Neuronal stem cell (in vitro differentiated cells): ENCODE measurements around the gene MYBPC2.

Experiments
- DNase-seq: peaks from one replicate; pipeline ENCODE4 v3.0.0-alpha.2; 2013; ENCODE audit warnings: low spot score
- H2AFZ ChIP-seq: one replicate; pipeline ENCODE4 v1.6.1; 2013; ENCODE audit warnings: mild to moderate bottlenecking, low read length, inconsistent platforms
- H2AK5ac ChIP-seq: 2 replicates; pipeline ENCODE4 v1.6.1; 2013; ENCODE audit warnings: low read depth, mild to moderate bottlenecking, inconsistent platforms, low read length, moderate library complexity, mixed read lengths
- H2BK120ac ChIP-seq: 2 replicates; pipeline ENCODE4 v1.6.1; 2013; ENCODE audit warnings: low read depth, mild to moderate bottlenecking, inconsistent platforms, low read length, moderate library complexity, mixed read lengths
- H2BK12ac ChIP-seq: one replicate; pipeline ENCODE4 v1.6.1; 2013; ENCODE audit warnings: low read length, inconsistent platforms
- H2BK15ac ChIP-seq: 2 replicates; pipeline ENCODE4 v1.6.1; 2013; ENCODE audit warnings: mild to moderate bottlenecking, low read length, inconsistent platforms, mixed read lengths
- H2BK5ac ChIP-seq: one replicate; pipeline ENCODE4 v1.6.1; 2013; ENCODE audit warnings: inconsistent platforms, mild to moderate bottlenecking, low read length, moderate library complexity
- H3K14ac ChIP-seq: one replicate; pipeline ENCODE4 v1.6.1; 2013; ENCODE audit warnings: low read length, inconsistent platforms
- H3K18ac ChIP-seq: 2 replicates; pipeline ENCODE4 v1.6.1; 2013; ENCODE audit warnings: low read length, inconsistent platforms
- H3K23ac ChIP-seq: 2 replicates; pipeline ENCODE4 v1.6.1; 2013; ENCODE audit warnings: low read depth, mild to moderate bottlenecking, mixed read lengths, low read length, inconsistent platforms; ENCODE audit not compliant: poor library complexity
- H3K27ac ChIP-seq: replicated peaks from 3 replicates; pipeline ENCODE4 v1.5.1; 2013; ENCODE audit warnings: low read length, inconsistent platforms
- H3K27me3 ChIP-seq, 3 experiments: 2 replicates each; pipeline ENCODE4 v1.6.1; 2013; ENCODE audit warnings: low read length in 3 of 3, mild to moderate bottlenecking in 2 of 3, inconsistent platforms in 1 of 3, low read depth in 1 of 3, mixed read lengths in 1 of 3, moderate library complexity in 1 of 3; ENCODE audit not compliant: control insufficient read depth in 3 of 3, insufficient read depth in 3 of 3
- H3K36me3 ChIP-seq, 2 donors: replicated peaks in 1 of 2; 2 replicates each; pipeline ENCODE4 v1.6.1; 2013; ENCODE audit warnings: low read length in 2 of 2; ENCODE audit not compliant: control insufficient read depth in 2 of 2, insufficient read depth in 2 of 2
- H3K4ac ChIP-seq: 2 replicates; pipeline ENCODE4 v1.6.1; 2013; ENCODE audit warnings: inconsistent platforms, mild to moderate bottlenecking, low read length, moderate library complexity
- H3K4me1 ChIP-seq, 2 donors: 1 replicate in 1 of 2; 2 replicates in 1 of 2; pipeline ENCODE4 v1.6.1; 2013; ENCODE audit warnings: low read length in 2 of 2, low read depth in 1 of 2; ENCODE audit not compliant: control insufficient read depth in 2 of 2, insufficient read depth in 1 of 2
- H3K4me2 ChIP-seq: one replicate; pipeline ENCODE4 v1.6.1; 2013; ENCODE audit warnings: mild to moderate bottlenecking, low read length, inconsistent platforms; ENCODE audit not compliant: insufficient read depth, poor library complexity, severe bottlenecking
- H3K4me3 ChIP-seq, 2 donors: 2 replicates each; pipeline ENCODE4 v1.5.1; 2013; ENCODE audit warnings: low read length in 2 of 2, mild to moderate bottlenecking in 2 of 2, inconsistent platforms in 1 of 2, moderate library complexity in 1 of 2
- H3K79me1 ChIP-seq: one replicate; pipeline ENCODE4 v1.6.1; 2013; ENCODE audit warnings: low read depth, mild to moderate bottlenecking, inconsistent platforms, low read length, moderate library complexity
- H3K9ac ChIP-seq: one replicate; pipeline ENCODE4 v1.6.1; 2013; ENCODE audit warnings: mild to moderate bottlenecking, low read depth, low read length, inconsistent platforms; ENCODE audit not compliant: poor library complexity
- H3K9me3 ChIP-seq, 2 donors: replicated peaks in 1 of 2; 2 replicates each; pipeline versions ENCODE3 to v1.6.1; 2013; ENCODE audit warnings: low read length in 2 of 2, mild to moderate bottlenecking in 2 of 2, inconsistent platforms in 1 of 2, low read depth in 1 of 2, mixed read lengths in 1 of 2, moderate library complexity in 1 of 2; ENCODE audit not compliant: control insufficient read depth in 2 of 2, insufficient read depth in 1 of 2
- H4K8ac ChIP-seq: one replicate; pipeline ENCODE4 v1.6.1; 2013; ENCODE audit warnings: low read depth, mild to moderate bottlenecking, inconsistent platforms, low read length, moderate library complexity
- H4K91ac ChIP-seq: one replicate; pipeline ENCODE4 v1.6.1; 2013; ENCODE audit warnings: low read length, low read depth, mild to moderate bottlenecking, inconsistent platforms; ENCODE audit not compliant: poor library complexity
- WGBS, 2 donors: extraction: QIAGEN DNeasy Blood & Tissue Kit; methylation state at CpG; one replicate each; pipeline ENCODE4 v1.1.7; 2013; ENCODE audit warnings: missing lambda C conversion rate in 2 of 2, mixed read lengths in 1 of 2; ENCODE audit not compliant: insufficient read length in 2 of 2, insufficient replicate concordance in 1 of 2; ENCODE audit errors: extremely low coverage in 2 of 2; 5-methylcytosine and 5-hydroxymethylcytosine counted together

MYBPC2 gene

GRCh38 chr19:50482916-50483315 lies 50.2 kb downstream of the MYBPC2 start:
- DNase-seq: no peak
- Histone ChIP-seq H2BK5ac (no peak overlapping the region), H3K18ac (no peak overlapping the region), H3K27me3 (peaks cover 0 to 7% (median 0%) of the 10 kb centered on the region in 3 experiments), H4K8ac (no peak overlapping the region), H3K9me3 (peaks cover 19 to 39% of the 10 kb centered on the region in 2 donors), H3K9ac (no peak overlapping the region), H3K4me3 (no peak overlapping the region), H2BK120ac (no peak overlapping the region), H2AFZ (no peak overlapping the region), H3K23ac (no peak overlapping the region), H3K27ac (no peak overlapping the region), H4K91ac (no peak overlapping the region), H3K4ac (no peak overlapping the region), H3K4me2 (no peak overlapping the region), H3K36me3 (peaks cover 18 to 39% of the 10 kb centered on the region in 2 donors), H3K79me1 (peaks cover 5% of the 10 kb centered on the region), H3K4me1 (no peaks in the 10 kb centered on the region), H2BK15ac (no peak overlapping the region), H2BK12ac (no peak overlapping the region), H2AK5ac (no peak overlapping the region), H3K14ac (no peak overlapping the region)
- no CpG with 5 or more reads among the region's 10 CpGs for WGBS, 2 donors

- H3K4me1 ChIP-seq: peaks cover 6 to 10% of the 10 kb centered on the region in 2 donors
- no peak overlapping the region for H2AFZ ChIP-seq
- no peak overlapping the region for H2BK5ac ChIP-seq
- no peak for DNase-seq
- H2AK5ac ChIP-seq: no peak overlapping the region
- no CpG with 5 or more reads among the region's 10 CpGs for WGBS, 2 donors
- H4K91ac ChIP-seq: no peak overlapping the region
- H3K23ac ChIP-seq: no peak overlapping the region
- no peak overlapping the region for H3K4me2 ChIP-seq
- H3K36me3 ChIP-seq: peaks cover 4 to 20% of the 10 kb centered on the region in 2 donors
- H3K4me3 ChIP-seq: no peak overlapping the region
- H3K4ac ChIP-seq: no peak overlapping the region
- H3K27me3 ChIP-seq: peaks cover 0 to 25% (median 0%) of the 10 kb centered on the region in 3 experiments
- H2BK120ac ChIP-seq: no peak overlapping the region
- no peak overlapping the region for H4K8ac ChIP-seq
- peaks cover 14 to 22% of the 10 kb centered on the region in 2 donors for H3K9me3 ChIP-seq
- H3K27ac ChIP-seq: no peak overlapping the region
- H3K18ac ChIP-seq: peak overlapping the region; percentile 38
- H2BK15ac ChIP-seq: no peak overlapping the region
- no peak overlapping the region for H2BK12ac ChIP-seq
- no peak overlapping the region for H3K9ac ChIP-seq
- H3K79me1 ChIP-seq: no peaks in the 10 kb centered on the region
- H3K14ac ChIP-seq: no peak overlapping the region
Observed at GRCh38 chr19:50485284-50485955, 52.7 kb downstream of the MYBPC2 start.

- peaks cover 16 to 27% of the 10 kb centered on the region in 2 donors for H3K9me3 ChIP-seq
- no peak overlapping the region for H2BK12ac ChIP-seq
- H2BK120ac ChIP-seq: no peak overlapping the region
- H4K91ac ChIP-seq: no peak overlapping the region
- H3K14ac ChIP-seq: peak overlapping the region; percentile 47
- no peak overlapping the region for H4K8ac ChIP-seq
- no CpG with 5 or more reads among the region's 18 CpGs for WGBS, 2 donors
- peak overlapping the region; percentile 77 for H2AK5ac ChIP-seq
- no peaks in the 10 kb centered on the region for H3K79me1 ChIP-seq
- peaks cover 0 to 38% (median 5%) of the 10 kb centered on the region in 3 experiments for H3K27me3 ChIP-seq
- no peak overlapping the region for H3K9ac ChIP-seq
- H3K18ac ChIP-seq: peak overlapping the region; percentile 67
- DNase-seq: no peak
- no peak overlapping the region for H3K27ac ChIP-seq
- no peak overlapping the region for H3K4me2 ChIP-seq
- H2BK5ac ChIP-seq: peak overlapping the region; percentile 83
- peaks cover 4 to 13% of the 10 kb centered on the region in 2 donors for H3K36me3 ChIP-seq
- no peak overlapping the region for H2BK15ac ChIP-seq
- peak overlapping the region; percentile 37 for H3K23ac ChIP-seq
- no peak overlapping the region for H3K4ac ChIP-seq
- peaks cover 16% of the 10 kb centered on the region in 2 donors for H3K4me1 ChIP-seq
- H2AFZ ChIP-seq: no peak overlapping the region
- H3K4me3 ChIP-seq: no peak overlapping the region
Observed at GRCh38 chr19:50486823-50487515, 54.3 kb downstream of the MYBPC2 start.
